ENCODE data around the gene PACRG.

Gene PACRG

GRCh38 chr6:163023700-163024099 lies 295.9 kb downstream of the PACRG start:
- no peak for DNase-seq

GRCh38 chr6:163026893-163027292 lies 299.1 kb downstream of the PACRG start:
- no peak for DNase-seq

- no peak for DNase-seq
Observed at GRCh38 chr6:163030980-163031379, 303.2 kb downstream of the PACRG start.

- no peak for DNase-seq
Observed at GRCh38 chr6:163031931-163032330, 304.2 kb downstream of the PACRG start.

- DNase-seq = no peak
Observed at GRCh38 chr6:163036160-163036645, 308.4 kb downstream of the PACRG start.

GRCh38 chr6:163038317-163038716 lies 310.5 kb downstream of the PACRG start:
- no peak for DNase-seq

GRCh38 chr6:163048345-163048744 lies 320.6 kb downstream of the PACRG start:
- DNase-seq = no peak

- no peak for DNase-seq
Observed at GRCh38 chr6:163053667-163054344, 326.0 kb downstream of the PACRG start.

- no peak for DNase-seq
Observed at GRCh38 chr6:163054641-163055040, 326.9 kb downstream of the PACRG start.

GRCh38 chr6:163057260-163057659 lies 329.5 kb downstream of the PACRG start:
- no peak for DNase-seq

GRCh38 chr6:163062790-163063189 lies 335.0 kb downstream of the PACRG start:
- no peak for DNase-seq

- DNase-seq = no peak
Observed at GRCh38 chr6:163063561-163063960, 335.8 kb downstream of the PACRG start.

- DNase-seq = no peak
Observed at GRCh38 chr6:163064397-163064796, 336.6 kb downstream of the PACRG start.

GRCh38 chr6:163066200-163066599 lies 338.4 kb downstream of the PACRG start:
- DNase-seq = no peak

- DNase-seq = no peak
Observed at GRCh38 chr6:163077134-163077533, 349.4 kb downstream of the PACRG start.

- DNase-seq = no peak
Observed at GRCh38 chr6:163078712-163079111, 350.9 kb downstream of the PACRG start.

- DNase-seq = no peak
Observed at GRCh38 chr6:163080228-163080627, 352.5 kb downstream of the PACRG start.

- no peak for DNase-seq
Observed at GRCh38 chr6:163083141-163083540, 355.4 kb downstream of the PACRG start.

- no peak for DNase-seq
Observed at GRCh38 chr6:163085426-163085825, 357.7 kb downstream of the PACRG start.

GRCh38 chr6:163085861-163086623 lies 358.3 kb downstream of the PACRG start:
- no peak for DNase-seq

GRCh38 chr6:163086624-163086920 lies 358.8 kb downstream of the PACRG start:
- DNase-seq = no peak

- DNase-seq = no peak
Observed at GRCh38 chr6:163087981-163088380, 360.2 kb downstream of the PACRG start.

- no peak for DNase-seq
Observed at GRCh38 chr6:163092876-163093275, 365.1 kb downstream of the PACRG start.

GRCh38 chr6:163094881-163095280 lies 367.1 kb downstream of the PACRG start:
- no peak for DNase-seq

GRCh38 chr6:163095401-163095800 lies 367.6 kb downstream of the PACRG start:
- no peak for DNase-seq

Measured in NCI-H510A treated with DMSO at 0.1 percent for 48 hours (cell line).